GM20431 (cell line): ENCODE results near the gene GGCX.
"Not testable (repeated sequence)": the region's sequence is repeated elsewhere in the genome, so short reads cannot be mapped to it uniquely, and the experiment has no call there.

Experiments
- in situ Hi-C: fragments of 300-500 bp; cut with MseI, MboI; formaldehyde crosslinking; loops from one replicate; pipeline ENCODE4 v1.15.0; 2020; ENCODE audit warnings: low sequenced_read_pairs; ENCODE audit not compliant: unreplicated experiment

The GGCX gene

DNA sequence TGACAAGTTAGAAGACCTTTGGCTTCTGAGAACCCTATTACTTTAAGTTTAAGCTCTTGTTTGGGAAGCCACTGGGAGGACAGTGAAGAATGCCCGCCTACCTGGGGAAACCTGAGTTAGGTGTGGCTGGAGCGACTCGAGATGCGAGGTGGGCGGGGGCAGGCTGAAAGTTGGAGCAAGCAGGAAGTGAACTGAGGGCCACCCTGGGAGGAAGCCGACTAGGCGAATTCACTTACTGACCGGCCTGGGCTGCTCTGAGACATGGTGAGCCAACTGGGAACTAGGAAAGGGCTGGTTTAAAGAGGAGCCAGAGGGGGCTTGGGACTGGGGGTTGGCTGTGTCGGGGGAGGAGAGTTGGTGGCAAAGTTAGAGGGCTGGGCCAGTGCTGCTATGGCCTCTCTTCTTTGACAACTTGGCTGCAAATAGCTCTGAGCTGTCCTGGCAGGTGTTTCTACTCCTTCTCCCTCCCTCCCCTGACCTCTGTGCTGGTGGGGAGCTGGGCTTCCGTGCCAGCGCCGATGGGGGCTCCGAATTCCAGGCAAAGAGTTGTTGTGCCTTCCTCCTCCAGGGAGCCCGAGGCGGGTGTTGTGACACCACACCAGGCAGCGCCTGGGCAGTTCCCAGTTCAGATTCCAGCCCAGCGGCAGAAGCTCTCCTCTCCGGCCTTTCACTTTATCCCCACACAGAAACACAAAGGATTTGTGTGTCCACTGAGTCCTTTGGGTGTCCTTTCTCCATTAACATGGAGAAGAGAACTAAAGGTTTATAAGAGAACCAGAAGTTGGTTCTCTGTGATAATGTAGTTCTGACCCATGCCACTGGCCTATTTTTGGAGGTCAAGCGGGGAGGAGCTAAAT, 16.3 kb upstream of the GGCX start, which contains the start of gene VAMP8:
Gene VAMP8 (plus strand): TSS at position 201 of the 857 bp plus-strand sequence. CDS start 61 bp downstream, at position 262.
- in situ Hi-C loops, result no loop called here

GRCh38 chr2:85577063-85577385, 15.7 kb upstream of the GGCX start:
- in situ Hi-C loops, result no loop called here

GRCh38 chr2:85575739-85576138, 14.4 kb upstream of the GGCX start:
- in situ Hi-C loops, result no loop called here

GRCh38 chr2:85566265-85566664, 5.0 kb upstream of the GGCX start:
- in situ Hi-C loops, result no loop called here

- in situ Hi-C loops, result no loop called here
Observed at GRCh38 chr2:85564144-85564563, 2.9 kb upstream of the GGCX start.

GRCh38 chr2:85560812-85561279, 447 bp downstream of the GGCX start:
- in situ Hi-C loops, result no loop called here

DNA sequence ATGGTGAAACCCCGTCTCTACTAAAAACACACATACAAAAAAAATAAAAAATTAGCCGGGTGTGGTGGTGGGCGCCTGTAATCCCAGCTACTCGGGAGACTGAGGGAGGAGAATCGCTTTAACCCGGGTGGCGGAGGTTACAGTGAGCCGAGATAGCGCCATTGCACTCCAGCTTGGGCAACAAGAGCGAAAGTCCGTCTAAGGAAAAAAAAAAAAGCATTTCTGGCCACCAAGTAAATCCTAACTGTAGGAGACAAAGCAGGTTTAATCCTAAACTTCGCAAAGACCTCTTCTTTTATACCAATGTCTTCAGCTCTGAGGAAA, 928 bp downstream of the GGCX start:
- in situ Hi-C loops, result not testable (repeated sequence)

GRCh38 chr2:85558160-85558559, 3.1 kb downstream of the GGCX start:
- in situ Hi-C loops, result loop anchor here (10.0 kb wide), 1 partner anchor 133 kb away; no protein-coding TSS in a partner anchor

GRCh38 chr2:85557130-85557529, 4.2 kb downstream of the GGCX start:
- in situ Hi-C loops, result loop anchor here (10.0 kb wide), 1 partner anchor 132 kb away; no protein-coding TSS in a partner anchor

GRCh38 chr2:85554980-85555612, 6.2 kb downstream of the GGCX start:
- in situ Hi-C loops, result loop anchor here (10.0 kb wide), 1 partner anchor 130 kb away; no protein-coding TSS in a partner anchor

- in situ Hi-C loops, result loop anchor here (10.0 kb wide), 1 partner anchor 128 kb away; no protein-coding TSS in a partner anchor
Observed at GRCh38 chr2:85553184-85553583, 8.1 kb downstream of the GGCX start.

DNA sequence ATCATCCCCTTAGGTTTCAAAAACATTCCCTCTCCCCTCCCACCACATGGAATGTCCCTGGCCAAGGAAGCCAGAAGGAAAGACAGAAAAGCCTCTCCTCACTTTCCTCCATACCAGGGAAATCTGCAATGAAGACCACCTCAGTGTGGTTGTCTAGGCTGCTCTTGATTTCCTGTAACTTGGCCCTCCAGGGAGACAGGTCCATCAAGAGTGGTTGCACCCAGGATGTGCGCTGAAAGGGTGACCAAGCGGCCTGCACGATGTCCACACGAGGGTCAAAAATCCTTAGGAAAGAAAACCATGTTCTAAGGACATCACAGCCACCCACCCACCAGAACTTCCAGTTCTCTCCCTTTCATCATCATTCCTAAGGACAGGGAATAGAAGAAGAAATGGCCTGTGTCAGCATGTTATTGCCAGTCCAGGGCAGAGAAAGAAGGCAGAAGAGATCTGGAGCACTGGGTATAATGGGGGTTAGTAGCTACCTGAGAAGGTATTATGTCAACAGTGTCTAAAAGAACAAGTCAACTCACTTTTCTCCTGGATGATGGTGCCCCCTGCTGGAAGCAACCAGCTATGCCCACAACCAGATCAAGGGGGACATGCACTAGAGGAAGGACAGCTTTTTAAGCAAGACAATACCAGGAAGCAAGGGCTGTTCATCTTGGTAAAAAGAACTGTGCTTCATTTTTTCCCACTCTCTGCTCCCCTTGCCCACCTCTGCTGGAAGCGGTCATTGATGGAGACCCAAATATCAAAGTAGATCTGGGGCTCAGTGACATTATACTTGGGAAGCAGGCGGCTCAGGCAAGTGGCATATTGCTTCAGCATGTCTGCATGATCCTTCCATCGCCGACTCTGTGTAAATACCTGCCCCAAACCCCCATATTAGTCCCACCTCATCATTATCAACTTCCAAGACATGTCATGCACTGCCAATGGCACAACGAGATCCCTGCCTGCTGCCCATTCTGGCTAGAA, 9.3 kb downstream of the GGCX start:
- in situ Hi-C loops, result loop anchor here (10.0 kb wide), 1 partner anchor 127 kb away; no protein-coding TSS in a partner anchor

GRCh38 chr2:85550486-85550885, 10.8 kb downstream of the GGCX start:
- in situ Hi-C loops, result loop anchor here (10.0 kb wide), 1 partner anchor 126 kb away; no protein-coding TSS in a partner anchor

DNA sequence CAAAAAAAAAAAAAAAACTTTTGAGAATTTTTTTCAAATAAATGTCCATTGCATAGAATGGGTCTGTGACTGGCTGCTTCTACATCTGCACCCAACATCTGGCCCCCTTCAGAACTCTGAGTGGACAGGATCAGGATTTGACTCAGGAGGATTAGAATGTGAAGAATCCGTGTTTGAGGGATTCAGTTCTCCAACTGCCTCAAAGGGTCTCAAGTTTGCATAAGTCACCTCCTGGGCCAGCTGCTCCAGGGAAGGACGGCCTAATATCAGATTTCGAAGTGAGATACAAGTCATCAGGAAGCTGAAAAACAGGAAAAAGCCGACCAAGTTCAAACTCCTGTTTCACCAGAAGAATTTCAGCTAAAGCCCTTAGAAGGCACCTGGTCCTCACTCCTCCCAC, 11.5 kb downstream of the GGCX start:
- in situ Hi-C loops, result loop anchor here (10.0 kb wide), 1 partner anchor 125 kb away; no protein-coding TSS in a partner anchor

DNA sequence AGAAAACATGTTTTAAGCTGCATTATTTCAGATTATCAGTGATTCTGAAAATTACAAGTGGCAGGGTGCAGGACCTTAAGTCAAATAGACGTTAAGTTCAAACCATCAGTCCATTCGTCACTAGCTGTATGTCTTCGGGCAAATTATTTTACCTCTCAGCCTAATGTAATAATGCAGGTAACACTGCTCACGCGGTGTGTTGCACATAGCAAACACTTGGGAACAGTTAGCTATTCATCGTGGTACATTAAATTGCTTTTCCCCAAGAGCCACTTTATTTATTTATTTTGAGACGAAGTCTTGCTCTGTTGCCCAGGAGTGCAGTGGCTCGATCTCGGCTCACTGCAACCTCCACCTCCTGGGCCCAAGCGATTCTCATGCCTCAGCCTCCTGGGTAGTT, 12.2 kb downstream of the GGCX start:
- in situ Hi-C loops, result no loop called here

GRCh38 chr2:85548608-85548900, 12.7 kb downstream of the GGCX start:
- in situ Hi-C loops, result no loop called here

- in situ Hi-C loops, result no loop called here
Observed at GRCh38 chr2:85547859-85548607, 13.3 kb downstream of the GGCX start.

DNA sequence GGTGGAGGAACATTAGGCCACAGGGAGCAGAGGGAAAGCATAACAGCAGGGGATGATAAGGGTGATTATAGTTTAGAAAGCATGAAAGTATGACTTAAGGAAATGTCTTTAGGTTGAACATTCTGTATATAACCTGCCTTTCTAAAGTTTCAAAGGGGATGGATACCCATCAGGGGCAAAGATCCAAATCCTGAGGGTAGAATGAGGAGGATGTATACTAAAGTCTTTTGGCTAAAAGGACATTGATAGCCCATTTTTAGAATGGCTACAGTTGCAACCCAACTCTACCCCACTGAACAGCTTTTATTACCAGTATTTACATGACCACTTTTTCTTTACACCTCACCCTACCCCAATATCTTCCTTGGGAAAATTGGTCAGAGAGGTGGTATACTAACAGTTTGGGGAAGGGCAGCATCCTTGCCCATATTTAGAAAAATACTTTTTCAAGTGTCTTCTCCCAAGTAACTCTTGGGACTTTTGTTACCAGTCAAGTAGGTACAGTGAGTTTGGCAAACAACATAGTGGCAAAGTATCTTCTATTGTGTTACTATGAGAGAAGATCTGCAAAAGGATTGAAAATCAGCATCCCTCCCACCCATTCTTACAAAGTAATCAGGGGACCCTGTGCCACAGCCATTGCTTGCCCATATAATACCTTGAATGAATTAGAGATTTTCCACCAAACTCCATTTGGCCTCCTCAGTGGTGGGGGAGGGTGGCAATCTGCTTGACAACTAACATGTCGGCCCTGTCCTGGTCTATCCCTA, 14.0 kb downstream of the GGCX start:
- in situ Hi-C loops, result no loop called here

GRCh38 chr2:85545780-85546240, 15.5 kb downstream of the GGCX start:
- in situ Hi-C loops, result no loop called here
